ENCODE results near the gene CORO2A. TPM values are rescaled to one million over a fixed set of nuclear protein-coding genes. Genes with fewer than 3 reads are reported as not detected.

The CORO2A gene
- total and polyA plus RNA-seq, 2 of the 4 experiments (the other 2 are of a cell fraction), result 1.9 to 2.2 TPM

DNA sequence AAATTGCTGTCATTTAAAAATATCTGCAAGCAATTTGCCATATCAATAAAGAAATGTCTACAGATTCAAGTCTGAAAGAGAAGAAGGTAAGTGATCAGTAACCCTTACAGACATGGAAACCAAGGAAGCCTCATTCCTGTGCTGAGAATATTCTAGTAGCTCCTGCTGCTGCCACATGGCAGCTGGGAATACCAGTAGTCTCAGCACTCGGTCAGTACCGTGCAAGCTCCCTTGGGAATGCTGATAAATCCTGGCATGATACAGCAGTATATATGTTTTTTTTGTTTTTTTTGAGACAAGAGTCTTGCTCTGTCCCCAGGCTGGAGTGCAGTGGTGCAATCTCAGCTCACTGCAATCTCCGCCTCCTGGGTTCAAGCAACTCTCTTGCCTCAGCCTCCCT, 108.0 kb downstream of the CORO2A start:
- TF ChIP-seq FOS (IDR thresholded peaks at IDR 0.05; ENCODE audit: low read depth, low read length) (no peak), RAD21 (IDR thresholded peaks at IDR 0.05; ENCODE audit: low read length) (no peak), SMC3 (IDR thresholded peaks at IDR 0.05; ENCODE audit: low read depth, low read length) (no peak), NFE2L2 (IDR thresholded peaks at IDR 0.05; ENCODE audit: low read depth, low read length) (no peak), USF2 (IDR thresholded peaks at IDR 0.05; ENCODE audit: low read depth, low read length) (no peak), MXI1 (IDR thresholded peaks at IDR 0.05; ENCODE audit: borderline replicate concordance, low read depth, low read length) (no peak), POLR2A (IDR thresholded peaks at IDR 0.05; ENCODE audit: low read depth, low read length) (no peak)
- dilution Hi-C loops (cut with HindIII; ENCODE audit: low sequenced_read_pairs, unreplicated experiment) (no loop called here), intact Hi-C loops (cut with micrococcal nuclease) (no loop called here), in situ Hi-C loops (cut with MboI; ENCODE audit: low sequenced_read_pairs) (no loop called here)
- no CpG with 5 or more reads among the region's 3 CpGs for WGBS, 2 experiments (ENCODE audit: extremely low coverage in 2 of 2, insufficient read length in 1 of 2)
- ChIA-PET POLR2A (ENCODE audit: unreplicated experiment) (no interaction called here), CTCF (interaction anchor here (0.6 kb wide), 1 partner anchor 268 kb away, joined by 3 read pairs; no protein-coding TSS in a partner anchor)
- no peak overlapping the region for H4K8ac ChIP-seq (ENCODE audit: low read depth in 2 of 2, low read length in 2 of 2)
- no peak overlapping the region for H4K91ac ChIP-seq (ENCODE audit: insufficient read depth, low read depth, low read length)
- H2BK120ac ChIP-seq (ENCODE audit: low read depth, low read length), result no peak overlapping the region
- H3K9ac ChIP-seq (ENCODE audit: low read depth, low read length), result no peak overlapping the region
- H3K9me3 ChIP-seq (ENCODE audit: control insufficient read depth, insufficient read depth, low read length), result no peaks in the 10 kb centered on the region
- H3K79me1 ChIP-seq (ENCODE audit: low read depth in 1 of 2, low read length in 2 of 2), result peaks cover 12 to 19% of the 10 kb centered on the region in 2 experiments; a peak in 3 of 4 replicates
- H3K56ac ChIP-seq (ENCODE audit: extremely low read depth, insufficient read depth, low read length), result no peak overlapping the region
- no peak overlapping the region for H3K4me3 ChIP-seq (ENCODE audit: insufficient read depth, low read depth, low read length)
- no peaks in the 10 kb centered on the region for H3K27me3 ChIP-seq (ENCODE audit: control insufficient read depth, insufficient read depth, low read length)
- no peak overlapping the region for H3K18ac ChIP-seq (ENCODE audit: low read depth, low read length)
- H3K4me1 ChIP-seq (ENCODE audit: control insufficient read depth, insufficient read depth, low read length), result peaks cover 18% of the 10 kb centered on the region
- peaks cover 11% of the 10 kb centered on the region for H3K9me1 ChIP-seq (ENCODE audit: insufficient read depth, low read length)
- no peak overlapping the region for H3K27ac ChIP-seq (ENCODE audit: insufficient read depth, low read length)
- H3K36me3 ChIP-seq (ENCODE audit: control insufficient read depth, insufficient read depth, low read length), result peaks cover 22% of the 10 kb centered on the region
- no peak overlapping the region for H2AK9ac ChIP-seq (replicated peaks; ENCODE audit: low read depth, low read length, poor library complexity)
- no peak overlapping the region for H3K23ac ChIP-seq (ENCODE audit: low read depth, low read length)
- H3K4me2 ChIP-seq (ENCODE audit: low read depth, low read length), result no peak overlapping the region
- H2BK5ac ChIP-seq (ENCODE audit: low read depth, low read length, poor library complexity, severe bottlenecking), result no peak overlapping the region
- no peak overlapping the region for H4K5ac ChIP-seq (ENCODE audit: low read depth, low read length)
- no peak overlapping the region for H3K14ac ChIP-seq (replicated peaks; ENCODE audit: low read depth, low read length)
- H2BK20ac ChIP-seq (ENCODE audit: low read depth, low read length), result no peak overlapping the region
- no peak overlapping the region for H2AK5ac ChIP-seq (ENCODE audit: low read depth, low read length)
- H2AFZ ChIP-seq (replicated peaks; ENCODE audit: low read length, poor library complexity), result no peak overlapping the region
- H4K20me1 ChIP-seq (ENCODE audit: insufficient read depth, low read length), result 0 out of 2 replicates have a peak, but pooled peaks cover 5% of the 10 kb centered on the region
- ATAC-seq (ENCODE audit: low read depth) (no peak), DNase-seq (no peak)
- BruUV-seq (replicated peaks), result no TSS peak
- no peak overlapping the region for H2BK15ac ChIP-seq (ENCODE audit: low read depth, low read length)
- no peak overlapping the region for H3K4ac ChIP-seq (ENCODE audit: low read depth, low read length)

Data from IMR-90 (cell line).